Sigmoid colon (tissue), 7 donors: Measurements from ENCODE around the gene FKTN. TPM values are rescaled to one million over a fixed set of nuclear protein-coding genes. Genes with fewer than 3 reads are reported as not detected.
A peak's percentile ranks its signal among the peaks of the same experiment; 100 is the strongest.

ENCODE experiments used
- DNase-seq: peaks from one replicate; pipeline ENCODE4 v3.0.0-alpha.2; 2019
- H3K27ac ChIP-seq, 4 donors: fragments of 200-600 bp; sonication (generic); one replicate each; pipeline ENCODE4 v1.5.1; 2016 to 2019; ENCODE audit warnings: mild to moderate bottlenecking in 1 of 4
- H3K27me3 ChIP-seq, 3 donors: fragments of 200-600 bp; sonication (generic); one replicate each; pipeline ENCODE4 v1.5.1; 2019; ENCODE audit warnings: mild to moderate bottlenecking in 1 of 3
- H3K36me3 ChIP-seq, 4 donors: fragments of 200-600 bp; sonication (generic); one replicate each; pipeline ENCODE4 v1.5.1; 2016 to 2019
- H3K4me1 ChIP-seq, 4 donors: fragments of 200-600 bp; sonication (generic); one replicate each; pipeline ENCODE4 v1.5.1; 2017 to 2019
- H3K4me3 ChIP-seq, 4 donors: fragments of 200-600 bp; sonication (generic); one replicate each; pipeline ENCODE4 v1.5.1; 2017 to 2019; ENCODE audit warnings: mild to moderate bottlenecking in 2 of 4, moderate library complexity in 1 of 4
- H3K9me3 ChIP-seq, 4 donors: fragments of 200-600 bp in 3 of 4; sonication (generic) in 3 of 4; one replicate each; pipeline versions ENCODE4 v1.5.1 to v1.6.1; 2013 to 2019
- CTCF ChIP-seq, 4 experiments: fragments of 450-650 bp in 3 of 4; fragments of 200-600 bp in 1 of 4; IDR thresholded peaks; one replicate each; pipeline ENCODE4 v1.5.1; 2016 to 2019; ENCODE audit warnings: antibody characterized with exemption in 4 of 4, mild to moderate bottlenecking in 3 of 4, moderate library complexity in 2 of 4
- EP300 ChIP-seq, 4 donors: sonication (generic); formaldehyde crosslinking; IDR thresholded peaks; one replicate each; pipeline ENCODE4 v1.6.1; 2017; ENCODE audit warnings: antibody characterized with exemption in 4 of 4
- POLR2A ChIP-seq, 2 donors: fragments of 450-650 bp; IDR thresholded peaks; one replicate each; pipeline ENCODE4 v1.6.1; 2016; ENCODE audit warnings: antibody characterized with exemption in 2 of 2, mild to moderate bottlenecking in 2 of 2, moderate library complexity in 2 of 2
- POLR2AphosphoS5 ChIP-seq, 4 donors: sonication (generic); formaldehyde crosslinking; IDR thresholded peaks; one replicate each; pipeline ENCODE4 v1.6.1; 2017; ENCODE audit warnings: antibody characterized with exemption in 4 of 4
- WGBS, 2 donors: extraction: QIAGEN DNeasy Blood & Tissue Kit; methylation state at CpG; one replicate each; pipeline ENCODE4 v1.1.7; 2013; 5-methylcytosine and 5-hydroxymethylcytosine counted together
- intact Hi-C: fragments of 100-400 bp; cut with DNase I; formaldehyde crosslinking; loops from one replicate; pipeline ENCODE4 v1.15.1; 2023
- polyA plus RNA-seq, 3 donors: library from polyadenylated mRNA; stranded (reverse); fragments of 200-250 nt; gene quantifications; one replicate each; pipeline ENCODE4 v1.2.3, GENCODE V29; 2013
- total RNA-seq, 4 donors: library from RNA; depleted of rRNA; stranded (reverse); fragments of >200 nt; gene quantifications; one replicate each; pipeline ENCODE4 v1.1.0, GENCODE V29; 2016
- donor health status: healthy with polysubstance abuse.
- donor health status: Bipolar disorder and iron deficiency.
- donor health status: healthy.

The FKTN gene
- total RNA-seq: 10 to 100 TPM in 2 of 4 donors, 1 to 10 TPM in 2; 8.0 to 13.9 (median 10.6) TPM
- polyA plus RNA-seq: 1 to 10 TPM in 2 of 3 donors, under 1 TPM in 1; 0.60 to 4.0 (median 1.4) TPM

DNA sequence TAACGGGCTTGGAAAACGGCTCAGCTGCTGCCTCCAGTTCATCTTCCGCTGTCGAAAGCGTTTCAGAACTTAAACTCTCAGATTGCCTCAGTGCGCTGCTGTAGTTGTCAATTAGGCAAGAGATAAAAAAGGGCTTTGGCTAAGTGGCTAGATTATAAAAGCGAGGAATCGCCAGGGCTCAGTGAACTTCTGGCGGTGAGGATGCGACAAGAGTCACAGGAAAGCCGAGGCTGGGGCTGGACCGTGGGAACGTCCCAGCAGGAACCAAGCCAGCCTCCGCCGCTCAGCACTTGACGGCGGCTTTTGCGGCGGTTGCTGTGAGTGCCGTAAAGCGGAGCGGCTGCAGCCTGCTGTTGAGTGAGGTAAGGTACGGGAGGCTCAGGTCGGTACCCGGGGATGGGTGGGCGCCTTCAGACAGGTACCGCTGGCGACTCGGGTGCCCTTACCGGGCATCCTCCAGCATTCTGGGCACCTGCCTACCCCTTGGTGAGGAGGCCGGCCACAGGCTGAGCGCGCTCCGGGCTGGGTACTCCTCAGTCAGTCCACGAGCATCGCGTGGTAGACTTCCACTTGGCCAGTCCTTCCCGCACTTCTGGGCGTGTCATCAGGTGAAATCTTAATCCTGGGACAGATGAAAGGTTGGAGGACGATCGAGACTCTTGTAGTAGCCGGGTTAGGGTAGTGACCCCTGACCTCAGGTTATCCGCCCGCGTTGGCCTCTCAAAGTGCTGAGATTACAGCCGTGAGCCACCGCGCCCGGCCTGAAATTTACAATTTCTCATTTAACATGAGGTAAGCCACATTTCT is at the start of gene FKTN:
FKTN (plus strand) TSS at position 328 of the 807 bp plus-strand sequence. CDS start 16,902 bp downstream, outside the sequence.
- peaks cover 0 to 8% (median 4%) of the 10 kb centered on the region in 4 donors for H3K4me1 ChIP-seq
- WGBS, 2 donors: 0 to 1% methylated on average over 49 of the region's 49 CpGs

DNA sequence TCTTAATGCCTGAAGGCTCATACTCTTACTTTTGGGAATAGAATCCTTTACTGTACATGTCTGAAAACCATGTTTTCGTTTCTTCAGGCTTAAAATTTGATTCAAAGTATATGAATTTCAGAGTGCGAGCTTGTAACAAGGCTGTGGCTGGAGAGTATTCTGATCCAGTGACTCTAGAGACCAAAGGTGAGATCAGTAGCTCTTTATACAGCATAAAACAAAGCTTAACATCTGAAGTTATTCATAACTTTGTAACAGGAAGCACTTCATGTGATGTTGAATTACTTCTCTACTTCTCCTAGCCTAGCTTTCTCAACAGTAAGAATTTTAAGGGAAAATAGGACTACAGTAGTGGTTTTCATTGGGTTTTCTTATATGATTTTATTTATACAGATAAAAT is 49.4 kb upstream of the FKTN start:
- H3K27me3 ChIP-seq: no peaks in the 10 kb centered on the region
- intact Hi-C loops: no loop called here
- no peak overlapping the region for H3K4me3 ChIP-seq
- DNase-seq: no peak
- no peaks in the 10 kb centered on the region for H3K9me3 ChIP-seq
- WGBS, 2 donors: 84 to 95% methylated on average over 2 of the region's 2 CpGs
- peaks cover 0 to 10% (median 3%) of the 10 kb centered on the region in 4 donors for H3K36me3 ChIP-seq
- H3K27ac ChIP-seq: no peak overlapping the region
- H3K4me1 ChIP-seq: peaks cover 0 to 3% (median 0%) of the 10 kb centered on the region in 4 donors
- TF ChIP-seq POLR2AphosphoS5 (IDR thresholded peaks at IDR 0.05) (no peak), POLR2A (IDR thresholded peaks at IDR 0.05) (no peak), CTCF (IDR thresholded peaks at IDR 0.05) (no peak), EP300 (IDR thresholded peaks at IDR 0.05) (no peak)

More for the DNA sequence above, at the start of gene FKTN:
- H3K4me3 ChIP-seq: peak within 1 kb of the TSS; percentile 74 to 89 (median 82)
- TF ChIP-seq CTCF (IDR thresholded peaks at IDR 0.05) (no peak), POLR2AphosphoS5 (IDR thresholded peaks at IDR 0.05) (peak; percentile 31 to 66 (median 56)), POLR2A (IDR thresholded peaks at IDR 0.05) (no peak)
- intact Hi-C loops: loop anchor here (10.0 kb wide), 1 partner anchor 813 kb away; the partner anchor contains the start of gene NIPSNAP3A
- H3K9me3 ChIP-seq: no peaks in the 10 kb centered on the region
- peak within 1 kb of the TSS; percentile 55 to 77 (median 70) for H3K27ac ChIP-seq
- H3K36me3 ChIP-seq: no peaks in the 10 kb centered on the region
- no peaks in the 10 kb centered on the region for H3K27me3 ChIP-seq
- DNase-seq: peak; percentile 92

DNA sequence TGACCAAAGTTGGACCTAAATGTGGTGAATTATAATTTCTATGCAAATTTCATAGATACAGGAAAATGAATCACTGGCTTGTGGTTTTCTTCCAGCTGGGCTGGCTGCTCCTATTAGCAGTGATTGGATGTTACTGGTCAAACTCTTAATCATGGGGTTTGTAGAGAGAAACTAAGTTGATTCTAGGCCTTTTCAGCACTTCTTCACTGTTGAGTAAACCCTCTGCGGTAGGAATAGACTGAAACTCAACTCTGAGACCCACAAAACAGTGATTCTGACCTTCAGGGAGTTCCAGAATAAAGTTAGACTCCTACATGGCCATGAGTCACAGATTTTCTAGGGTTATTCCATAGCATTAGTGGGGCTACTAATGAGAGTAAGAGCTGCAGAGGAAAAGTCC is 47.9 kb upstream of the FKTN start:
- peaks cover 0 to 10% (median 3%) of the 10 kb centered on the region in 4 donors for H3K36me3 ChIP-seq
- intact Hi-C loops: no loop called here
- H3K4me3 ChIP-seq: no peak overlapping the region
- H3K27me3 ChIP-seq: no peaks in the 10 kb centered on the region
- no peak for DNase-seq
- H3K4me1 ChIP-seq: no peaks in the 10 kb centered on the region
- no peaks in the 10 kb centered on the region for H3K9me3 ChIP-seq
- TF ChIP-seq POLR2AphosphoS5 (IDR thresholded peaks at IDR 0.05) (no peak), EP300 (IDR thresholded peaks at IDR 0.05) (no peak), POLR2A (IDR thresholded peaks at IDR 0.05) (no peak), CTCF (IDR thresholded peaks at IDR 0.05) (no peak)
- no peak overlapping the region for H3K27ac ChIP-seq
- 88% methylated on average over 1 of the region's 1 CpG for WGBS, 2 donors

DNA sequence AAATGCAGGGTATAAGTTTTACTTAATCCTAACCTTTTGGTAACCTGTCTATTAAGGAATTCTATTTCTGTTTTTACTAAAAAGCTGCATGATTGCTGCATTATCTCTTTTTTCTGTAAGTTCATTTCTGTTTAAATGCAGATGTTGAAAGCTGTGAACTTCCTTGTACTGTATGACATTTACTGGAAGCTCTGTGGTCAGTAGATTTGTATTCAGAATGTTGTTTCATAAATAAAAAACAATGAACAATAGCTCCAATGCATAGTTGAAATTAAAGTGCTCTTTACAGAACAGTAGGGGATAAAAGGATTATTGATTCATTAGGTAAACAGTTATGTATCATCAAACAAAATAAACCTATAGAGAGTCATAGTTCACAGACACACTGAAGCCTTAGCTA is 46.5 kb upstream of the FKTN start:
- peaks cover 0 to 15% (median 3%) of the 10 kb centered on the region in 4 donors for H3K36me3 ChIP-seq
- no peak for DNase-seq
- no peaks in the 10 kb centered on the region for H3K4me1 ChIP-seq
- H3K4me3 ChIP-seq: no peak overlapping the region
- H3K27me3 ChIP-seq: no peaks in the 10 kb centered on the region
- H3K27ac ChIP-seq: no peak overlapping the region
- no peak for TF ChIP-seq EP300 (IDR thresholded peaks at IDR 0.05)
- TF ChIP-seq POLR2AphosphoS5 (IDR thresholded peaks at IDR 0.05): no peak
- no peak for TF ChIP-seq CTCF (IDR thresholded peaks at IDR 0.05)
- no peak for TF ChIP-seq POLR2A (IDR thresholded peaks at IDR 0.05)
- intact Hi-C loops: no loop called here
- H3K9me3 ChIP-seq: no peaks in the 10 kb centered on the region
